Thyroid gland (tissue), 4 donors: ENCODE results near the gene LMNTD1. TPM values are rescaled to one million over a fixed set of nuclear protein-coding genes. Genes with fewer than 3 reads are reported as not detected.

Experiments
- DNase-seq, 2 donors: peaks; one replicate each; pipeline ENCODE4 v3.0.0-alpha.2; 2019
- H3K27ac ChIP-seq, 3 donors: fragments of 200-600 bp; sonication (generic); 1 replicate in 2 of 3; 2 replicates in 1 of 3; pipeline ENCODE4 v1.5.1; 2016 to 2019; ENCODE audit warnings: mild to moderate bottlenecking in 1 of 3, moderate library complexity in 1 of 3
- H3K27me3 ChIP-seq: fragments of 200-600 bp; sonication (generic); one replicate; pipeline ENCODE4 v1.5.1; 2019
- H3K36me3 ChIP-seq, 2 donors: fragments of 200-600 bp; sonication (generic); one replicate each; pipeline ENCODE4 v1.5.1; 2016 to 2019
- H3K4me1 ChIP-seq, 2 donors: fragments of 200-600 bp; sonication (generic); one replicate each; pipeline ENCODE4 v1.5.1; 2017 to 2019
- H3K4me3 ChIP-seq, 3 donors: fragments of 200-600 bp; sonication (generic); replicated peaks in 1 of 3; 1 replicate in 2 of 3; 2 replicates in 1 of 3; pipeline ENCODE4 v1.5.1; 2016; ENCODE audit warnings: mild to moderate bottlenecking in 1 of 3
- H3K9me3 ChIP-seq: fragments of 200-600 bp; sonication (generic); one replicate; pipeline ENCODE4 v1.5.1; 2017
- POLR2A ChIP-seq, 2 donors: fragments of 450-650 bp; IDR thresholded peaks; one replicate each; pipeline ENCODE4 v1.6.1; 2017; ENCODE audit warnings: antibody characterized with exemption in 2 of 2, mild to moderate bottlenecking in 2 of 2, moderate library complexity in 1 of 2
- WGBS, 2 donors: methylation state at CpG; one replicate each; pipeline ENCODE4 v1.1.5; 2017; 5-methylcytosine and 5-hydroxymethylcytosine counted together
- intact Hi-C: fragments of 100-400 bp; cut with DNase I; formaldehyde crosslinking; loops from one replicate; pipeline ENCODE4 v1.15.1; 2023
- total RNA-seq, 4 donors: library from RNA; depleted of rRNA; stranded (reverse); fragments of >200 nt; gene quantifications; one replicate each; pipeline ENCODE4 v1.2.3, GENCODE V29; 2016
- TF ChIP-seq, protein P1 (sequence below), 6 experiments: fragments of 200-600 bp in 3 of 6; fragments of 450-650 bp in 3 of 6; sonication (generic) in 3 of 6; IDR thresholded peaks; one replicate each; pipeline ENCODE4 v1.5.1; 2016 to 2019; ENCODE audit warnings: antibody characterized with exemption in 6 of 6, mild to moderate bottlenecking in 2 of 6, inconsistent platforms in 1 of 6, moderate library complexity in 1 of 6

LMNTD1 gene
- total RNA-seq, 4 donors from 2014 or later = 0.27 to 2.3 (median 0.67) TPM; not detected in 1

DNA sequence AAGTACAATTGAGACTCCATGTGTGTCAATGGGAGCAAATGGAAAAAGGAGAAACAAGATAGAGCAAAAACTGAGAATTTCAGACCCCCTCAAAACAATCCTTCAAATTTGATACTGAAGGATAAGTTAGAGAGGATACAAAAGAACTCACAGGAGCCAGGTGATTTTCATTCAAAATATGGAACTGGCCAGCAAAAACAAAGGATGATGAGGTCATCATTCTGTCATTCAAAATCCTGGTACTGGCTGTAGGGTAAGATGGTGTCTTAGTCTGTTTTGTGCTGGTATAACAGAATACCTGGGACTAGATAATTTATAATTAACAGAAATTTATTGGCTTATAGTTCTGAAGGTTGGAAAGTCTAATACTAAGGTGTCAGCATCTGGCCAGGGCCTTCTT, 80.6 kb downstream of the LMNTD1 start:
- H3K4me3 ChIP-seq = no peak overlapping the region
- no peak overlapping the region for H3K27ac ChIP-seq
- intact Hi-C loops = no loop called here
- TF ChIP-seq, protein P1, sequence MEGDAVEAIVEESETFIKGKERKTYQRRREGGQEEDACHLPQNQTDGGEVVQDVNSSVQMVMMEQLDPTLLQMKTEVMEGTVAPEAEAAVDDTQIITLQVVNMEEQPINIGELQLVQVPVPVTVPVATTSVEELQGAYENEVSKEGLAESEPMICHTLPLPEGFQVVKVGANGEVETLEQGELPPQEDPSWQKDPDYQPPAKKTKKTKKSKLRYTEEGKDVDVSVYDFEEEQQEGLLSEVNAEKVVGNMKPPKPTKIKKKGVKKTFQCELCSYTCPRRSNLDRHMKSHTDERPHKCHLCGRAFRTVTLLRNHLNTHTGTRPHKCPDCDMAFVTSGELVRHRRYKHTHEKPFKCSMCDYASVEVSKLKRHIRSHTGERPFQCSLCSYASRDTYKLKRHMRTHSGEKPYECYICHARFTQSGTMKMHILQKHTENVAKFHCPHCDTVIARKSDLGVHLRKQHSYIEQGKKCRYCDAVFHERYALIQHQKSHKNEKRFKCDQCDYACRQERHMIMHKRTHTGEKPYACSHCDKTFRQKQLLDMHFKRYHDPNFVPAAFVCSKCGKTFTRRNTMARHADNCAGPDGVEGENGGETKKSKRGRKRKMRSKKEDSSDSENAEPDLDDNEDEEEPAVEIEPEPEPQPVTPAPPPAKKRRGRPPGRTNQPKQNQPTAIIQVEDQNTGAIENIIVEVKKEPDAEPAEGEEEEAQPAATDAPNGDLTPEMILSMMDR (IDR thresholded peaks at IDR 0.05) = no peak
- no peak for TF ChIP-seq POLR2A (IDR thresholded peaks at IDR 0.05)
- no peaks in the 10 kb centered on the region for H3K4me1 ChIP-seq
- H3K27me3 ChIP-seq = no peaks in the 10 kb centered on the region
- no peaks in the 10 kb centered on the region for H3K9me3 ChIP-seq
- no peaks in the 10 kb centered on the region for H3K36me3 ChIP-seq
- no peak for DNase-seq

DNA sequence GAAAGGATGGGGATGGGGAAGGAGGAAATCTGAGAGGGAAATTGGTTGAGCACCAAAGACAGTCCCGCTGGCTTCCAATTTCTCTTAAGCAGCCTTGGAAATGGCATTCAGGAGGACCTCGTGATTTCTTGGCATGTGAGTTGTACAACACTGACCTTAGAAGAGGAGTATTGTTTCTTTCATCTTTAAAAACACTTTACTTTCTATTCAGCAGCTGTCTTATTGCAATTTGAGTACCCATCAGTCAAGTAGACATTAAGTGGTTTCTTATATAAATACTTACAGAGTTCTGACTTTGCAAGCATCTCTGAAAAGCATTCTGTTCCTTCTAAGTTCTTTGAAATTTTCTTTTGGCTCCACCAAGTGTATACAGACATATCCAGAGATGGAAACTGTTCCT, 83.2 kb downstream of the LMNTD1 start:
- Histone ChIP-seq H3K9me3 (no peaks in the 10 kb centered on the region), H3K27me3 (no peaks in the 10 kb centered on the region), H3K4me3 (no peak overlapping the region), H3K36me3 (no peaks in the 10 kb centered on the region), H3K4me1 (no peaks in the 10 kb centered on the region), H3K27ac (no peak overlapping the region)
- 26 to 30% methylated on average over 2 of the region's 2 CpGs for WGBS, 2 donors
- no peak for TF ChIP-seq POLR2A (IDR thresholded peaks at IDR 0.05)
- TF ChIP-seq, protein P1 (IDR thresholded peaks at IDR 0.05) = no peak
- peak in 1 of 2 donors; percentile 13 for DNase-seq
- intact Hi-C loops = no loop called here

DNA sequence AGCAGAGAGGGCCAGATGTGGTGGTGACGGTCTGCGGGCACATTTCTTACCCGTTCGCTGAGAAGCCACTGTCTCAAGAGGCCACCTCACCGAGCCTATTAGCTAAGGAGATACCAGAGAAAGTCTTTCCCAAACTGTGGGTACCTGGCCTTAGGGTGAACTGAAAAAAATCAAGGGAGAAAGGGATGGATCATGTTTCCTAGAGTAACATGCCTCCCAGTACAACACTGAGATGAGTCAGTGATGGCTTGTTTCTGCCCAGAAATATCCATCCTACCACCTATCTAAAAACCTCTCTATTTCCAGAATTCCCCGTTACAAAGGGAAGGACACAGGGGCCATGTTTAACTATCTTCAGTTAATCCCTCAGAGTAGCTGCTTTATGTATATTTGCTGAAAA, 83.7 kb downstream of the LMNTD1 start:
- no peaks in the 10 kb centered on the region for H3K4me1 ChIP-seq
- H3K27me3 ChIP-seq = no peaks in the 10 kb centered on the region
- TF ChIP-seq POLR2A (IDR thresholded peaks at IDR 0.05) = no peak
- TF ChIP-seq, protein P1 (IDR thresholded peaks at IDR 0.05) = no peak
- H3K9me3 ChIP-seq = no peaks in the 10 kb centered on the region
- no peak overlapping the region for H3K27ac ChIP-seq
- no peak for DNase-seq
- H3K4me3 ChIP-seq = no peak overlapping the region
- H3K36me3 ChIP-seq = no peaks in the 10 kb centered on the region
- intact Hi-C loops = no loop called here
- 86 to 93% methylated on average over 6 of the region's 6 CpGs for WGBS, 2 donors

DNA sequence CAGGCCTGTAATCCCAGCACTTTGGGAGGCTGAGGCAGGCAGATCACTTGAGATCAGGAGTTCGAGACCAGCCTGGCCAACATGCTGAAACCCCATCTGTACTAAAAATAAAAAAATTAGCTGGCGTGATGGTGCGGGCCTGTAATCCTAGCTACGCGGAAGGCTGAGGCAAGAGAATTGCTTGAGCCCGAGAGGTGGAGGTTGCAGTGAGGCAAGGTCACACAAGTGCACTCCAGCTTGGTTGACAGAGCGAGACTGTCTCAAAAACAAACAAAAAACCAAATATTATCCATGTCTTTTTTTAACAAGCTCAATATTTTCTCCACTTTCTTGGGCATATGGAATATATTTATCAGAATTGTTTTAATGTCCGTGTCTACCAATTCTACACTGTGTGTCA, 89.6 kb downstream of the LMNTD1 start:
- Histone ChIP-seq H3K9me3 (no peaks in the 10 kb centered on the region), H3K27ac (no peak overlapping the region), H3K36me3 (no peaks in the 10 kb centered on the region), H3K4me1 (no peaks in the 10 kb centered on the region), H3K27me3 (no peaks in the 10 kb centered on the region), H3K4me3 (no peak overlapping the region)
- no peak for DNase-seq
- TF ChIP-seq POLR2A (IDR thresholded peaks at IDR 0.05) = no peak
- TF ChIP-seq, protein P1 (IDR thresholded peaks at IDR 0.05) = no peak
- WGBS, 2 donors = 79 to 88% methylated on average over 8 of the region's 8 CpGs
- intact Hi-C loops = no loop called here

DNA sequence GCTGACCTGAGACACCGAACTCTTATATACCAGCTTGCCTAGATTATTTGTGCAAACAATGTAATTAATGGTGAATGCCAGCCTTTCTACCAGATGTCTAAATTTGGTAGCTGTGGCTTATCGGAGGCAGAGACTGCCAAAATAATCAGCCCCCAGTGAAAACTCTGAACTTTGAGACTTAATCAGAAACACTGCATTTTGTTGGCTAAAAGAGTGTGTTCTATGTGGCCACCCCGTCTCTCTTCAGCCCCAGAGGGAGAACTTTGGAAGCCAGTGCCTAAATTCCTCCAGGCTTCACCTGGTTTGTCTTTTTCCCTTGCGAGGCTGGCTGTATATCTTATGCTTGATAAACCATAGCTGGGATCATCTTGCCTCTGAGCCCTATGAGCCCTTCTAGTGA, 90.1 kb downstream of the LMNTD1 start:
- DNase-seq = no peak
- Histone ChIP-seq H3K27ac (no peak overlapping the region), H3K27me3 (no peaks in the 10 kb centered on the region), H3K9me3 (no peaks in the 10 kb centered on the region), H3K4me1 (no peaks in the 10 kb centered on the region), H3K4me3 (no peak overlapping the region), H3K36me3 (no peaks in the 10 kb centered on the region)
- WGBS, 2 donors = 90 to 91% methylated on average over 4 of the region's 4 CpGs
- intact Hi-C loops = no loop called here
- TF ChIP-seq, protein P1 (IDR thresholded peaks at IDR 0.05) = no peak
- TF ChIP-seq POLR2A (IDR thresholded peaks at IDR 0.05) = no peak
